CD4-positive, alpha-beta T cell treated with Interleukin-6 for 4 hours (primary cell): Measurements from ENCODE around the gene GNG12.

Source experiments
- DNase-seq: peaks from one replicate; pipeline ENCODE4 v3.0.0-alpha.2; 2020; ENCODE audit warnings: mixed read lengths

GNG12 gene

GRCh38 chr1:67832737-67833601, at the start of gene GNG12:
GNG12 (minus strand) TSS chr1:67833467; CDS start chr1:67707686, 125,781 bp downstream.
- no peak for DNase-seq

- DNase-seq: no peak
Measured at GRCh38 chr1:67882196-67882958, 49.1 kb upstream of the GNG12 start.

- no peak for DNase-seq
Measured at GRCh38 chr1:67880056-67880601, 46.9 kb upstream of the GNG12 start.

- no peak for DNase-seq
Measured at GRCh38 chr1:67879485-67879884, 46.2 kb upstream of the GNG12 start.

- DNase-seq: no peak
Measured at GRCh38 chr1:67874501-67875111, 41.3 kb upstream of the GNG12 start.

- no peak for DNase-seq
Measured at GRCh38 chr1:67869233-67869632, 36.0 kb upstream of the GNG12 start.

- no peak for DNase-seq
Measured at GRCh38 chr1:67863637-67864036, 30.4 kb upstream of the GNG12 start.

GRCh38 chr1:67862685-67863084, 29.4 kb upstream of the GNG12 start:
- no peak for DNase-seq

- DNase-seq: no peak
Measured at GRCh38 chr1:67861856-67862516, 28.7 kb upstream of the GNG12 start.

GRCh38 chr1:67860776-67861175, 27.5 kb upstream of the GNG12 start:
- DNase-seq: no peak

- no peak for DNase-seq
Measured at GRCh38 chr1:67856921-67857320, 23.7 kb upstream of the GNG12 start.

- DNase-seq: no peak
Measured at GRCh38 chr1:67855961-67856360, 22.7 kb upstream of the GNG12 start.

GRCh38 chr1:67855444-67855843, 22.2 kb upstream of the GNG12 start:
- DNase-seq: no peak

GRCh38 chr1:67853704-67854103, 20.4 kb upstream of the GNG12 start:
- no peak for DNase-seq

- no peak for DNase-seq
Measured at GRCh38 chr1:67851800-67852199, 18.5 kb upstream of the GNG12 start.

- DNase-seq: no peak
Measured at GRCh38 chr1:67850611-67851075, 17.4 kb upstream of the GNG12 start.

- DNase-seq: no peak
Measured at GRCh38 chr1:67850151-67850551, 16.9 kb upstream of the GNG12 start.

GRCh38 chr1:67847466-67847865, 14.2 kb upstream of the GNG12 start:
- no peak for DNase-seq

GRCh38 chr1:67846538-67846937, 13.3 kb upstream of the GNG12 start:
- DNase-seq: no peak

GRCh38 chr1:67844988-67845387, 11.7 kb upstream of the GNG12 start:
- no peak for DNase-seq

GRCh38 chr1:67843746-67844145, 10.5 kb upstream of the GNG12 start:
- no peak for DNase-seq

- no peak for DNase-seq
Measured at GRCh38 chr1:67843331-67843730, 10.1 kb upstream of the GNG12 start.

- DNase-seq: no peak
Measured at GRCh38 chr1:67840449-67840848, 7.2 kb upstream of the GNG12 start.
